Activated CD8-positive, alpha-beta memory T cell treated with anti-CD3 and anti-CD28 coated beads, Interleukin-2, amount 10 ng/mL, durations not matched to agents 7 days and 5 days (primary cell): ENCODE data around the gene PRPF39. TPM values are rescaled to one million over a fixed set of nuclear protein-coding genes. Genes with fewer than 3 reads are reported as not detected.
"Not testable (repeated sequence)": the region's sequence is repeated elsewhere in the genome, so short reads cannot be mapped to it uniquely, and the experiment has no call there.

Source experiments
- ATAC-seq: fragments of 150-1000 bp; cut with Tn5 transposase; one replicate; pipeline ENCODE4 v1.10.0; 2021; ENCODE audit warnings: moderate library complexity
- CTCF ChIA-PET: fragments of 350-600 bp; sonication (Branson Sonifier 250); formaldehyde crosslinking; loops from one replicate; lab custom pipeline; 2021; ENCODE audit warnings: antibody characterized with exemption; lab: Charles Lee
- DNase-seq: peaks from one replicate; pipeline ENCODE4 v3.0.0-alpha.2; 2020
- H3K27ac Mint-ChIP-seq: one replicate; pipeline ENCODE4 v1.8.0; 2021; ENCODE audit warnings: mild to moderate bottlenecking, mixed read lengths
- H3K27me3 Mint-ChIP-seq: one replicate; pipeline ENCODE4 v1.8.0; 2021; ENCODE audit warnings: mixed read lengths
- H3K36me3 Mint-ChIP-seq: one replicate; pipeline ENCODE4 v1.8.0; 2021; ENCODE audit warnings: mild to moderate bottlenecking, mixed read lengths
- H3K4me1 Mint-ChIP-seq: one replicate; pipeline ENCODE4 v1.8.0; 2021; ENCODE audit warnings: mixed read lengths
- H3K4me3 Mint-ChIP-seq: one replicate; pipeline ENCODE4 v1.8.0; 2021; ENCODE audit warnings: mild to moderate bottlenecking, moderate library complexity, mixed read lengths
- H3K9me3 Mint-ChIP-seq: one replicate; pipeline ENCODE4 v1.8.0; 2022; ENCODE audit warnings: low read depth, mixed read lengths
- total RNA-seq, 2 experiments: library from RNA; stranded (reverse); gene quantifications; one replicate each; pipeline ENCODE4 v1.2.3, GENCODE V29; 2021

The PRPF39 gene
- total RNA-seq, 2 experiments from 2014 or later: 47.6 to 49.0 TPM

GRCh38 chr14:45065956-45066355, 18.0 kb upstream of the PRPF39 start:
- peaks cover 7% of the 10 kb centered on the region for H3K36me3 Mint-ChIP-seq
- no peak overlapping the region for H3K4me3 Mint-ChIP-seq

DNA sequence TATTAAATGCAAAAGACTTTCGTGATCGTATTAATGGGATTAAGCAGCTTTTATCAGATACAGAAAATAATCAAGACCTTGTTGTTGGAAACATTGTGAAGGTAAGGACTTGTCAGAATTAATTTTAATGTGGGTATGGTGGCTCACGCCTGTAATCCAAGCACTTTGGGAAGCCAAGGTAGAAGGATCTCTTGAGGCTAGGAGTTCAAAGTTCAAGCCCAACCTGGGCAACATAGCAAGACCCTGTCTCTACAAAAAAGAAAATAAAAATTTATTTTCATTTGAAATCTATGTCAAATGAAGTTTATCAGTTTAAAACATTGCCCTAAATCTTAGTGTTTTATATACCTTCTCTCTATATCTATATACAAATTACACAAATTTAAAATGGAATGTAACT, 17.2 kb upstream of the PRPF39 start:
- Mint-ChIP-seq H3K4me1 (peaks cover 3% of the 10 kb centered on the region), H3K36me3 (peaks cover 7% of the 10 kb centered on the region), H3K27ac (no peak overlapping the region), H3K9me3 (no peaks in the 10 kb centered on the region), H3K4me3 (no peak overlapping the region), H3K27me3 (no peaks in the 10 kb centered on the region)
- DNase-seq: no peak
- CTCF ChIA-PET: interaction anchor here (1.0 kb wide), 1 partner anchor 15 kb away, joined by 3 read pairs; no protein-coding TSS in a partner anchor
- ATAC-seq: no peak

More at GRCh38 chr14:45065956-45066355, 18.0 kb upstream of the PRPF39 start:
- DNase-seq (no peak), ATAC-seq (no peak)
- Mint-ChIP-seq H3K9me3 (no peaks in the 10 kb centered on the region), H3K27me3 (no peaks in the 10 kb centered on the region), H3K4me1 (peaks cover 3% of the 10 kb centered on the region), H3K27ac (no peak overlapping the region)
- CTCF ChIA-PET: interaction anchor here (1.0 kb wide), 1 partner anchor 16 kb away, joined by 3 read pairs; no protein-coding TSS in a partner anchor

- no peak overlapping the region for H3K27ac Mint-ChIP-seq
- DNase-seq (no peak), ATAC-seq (no peak)
- peaks cover 3% of the 10 kb centered on the region for H3K4me1 Mint-ChIP-seq
- peaks cover 7% of the 10 kb centered on the region for H3K36me3 Mint-ChIP-seq
- no peaks in the 10 kb centered on the region for H3K27me3 Mint-ChIP-seq
- no peak overlapping the region for H3K4me3 Mint-ChIP-seq
- H3K9me3 Mint-ChIP-seq: no peaks in the 10 kb centered on the region
- CTCF ChIA-PET: no interaction called here
Measured at GRCh38 chr14:45068396-45068795, 15.5 kb upstream of the PRPF39 start.

GRCh38 chr14:45070215-45070614, 13.7 kb upstream of the PRPF39 start:
- CTCF ChIA-PET: no interaction called here
- DNase-seq: no peak
- ATAC-seq: no peak
- Mint-ChIP-seq H3K4me1 (peaks cover 3% of the 10 kb centered on the region), H3K4me3 (no peak overlapping the region), H3K9me3 (no peaks in the 10 kb centered on the region), H3K27me3 (no peaks in the 10 kb centered on the region), H3K27ac (no peak overlapping the region), H3K36me3 (peaks cover 4% of the 10 kb centered on the region)

GRCh38 chr14:45072126-45072525, 11.8 kb upstream of the PRPF39 start:
- DNase-seq (no peak), ATAC-seq (no peak)
- CTCF ChIA-PET: no interaction called here
- Mint-ChIP-seq H3K4me3 (no peak overlapping the region), H3K4me1 (peaks cover 3% of the 10 kb centered on the region), H3K36me3 (peaks cover 4% of the 10 kb centered on the region), H3K9me3 (no peaks in the 10 kb centered on the region), H3K27me3 (no peaks in the 10 kb centered on the region), H3K27ac (no peak overlapping the region)

DNA sequence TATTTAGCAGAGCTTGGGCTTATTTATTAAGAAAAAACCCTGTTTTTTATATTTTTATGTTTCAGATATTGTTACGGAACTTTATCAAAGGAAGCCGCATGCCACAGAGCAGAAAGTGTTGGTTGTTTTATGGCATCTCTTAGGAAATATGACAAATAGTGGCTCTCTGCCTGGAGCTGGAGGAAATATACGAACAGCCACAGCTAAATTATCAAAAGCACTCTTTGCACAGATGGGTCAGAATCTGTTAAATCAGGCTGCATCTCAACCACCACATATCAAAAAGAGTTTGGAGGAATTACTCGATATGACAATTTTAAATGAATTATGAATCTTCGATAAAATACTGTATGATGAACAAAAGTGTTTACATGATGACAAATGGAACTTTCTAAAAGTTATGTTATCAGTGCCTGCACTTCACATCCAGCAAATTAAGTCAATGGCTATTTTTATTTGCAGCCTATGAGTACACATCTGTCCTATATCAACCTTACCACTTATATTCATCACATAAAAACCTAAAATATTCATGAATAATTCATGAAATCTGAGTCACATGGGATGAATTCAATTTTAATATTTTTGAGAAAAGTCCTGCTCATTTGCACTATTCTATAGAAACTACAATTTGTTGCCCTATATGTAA, 10.6 kb upstream of the PRPF39 start:
- no peak for DNase-seq
- H3K4me3 Mint-ChIP-seq: no peak overlapping the region
- CTCF ChIA-PET: interaction anchor here (1.0 kb wide), 1 partner anchor 11 kb away, joined by 3 read pairs; the partner anchor contains the start of gene PRPF39

DNA sequence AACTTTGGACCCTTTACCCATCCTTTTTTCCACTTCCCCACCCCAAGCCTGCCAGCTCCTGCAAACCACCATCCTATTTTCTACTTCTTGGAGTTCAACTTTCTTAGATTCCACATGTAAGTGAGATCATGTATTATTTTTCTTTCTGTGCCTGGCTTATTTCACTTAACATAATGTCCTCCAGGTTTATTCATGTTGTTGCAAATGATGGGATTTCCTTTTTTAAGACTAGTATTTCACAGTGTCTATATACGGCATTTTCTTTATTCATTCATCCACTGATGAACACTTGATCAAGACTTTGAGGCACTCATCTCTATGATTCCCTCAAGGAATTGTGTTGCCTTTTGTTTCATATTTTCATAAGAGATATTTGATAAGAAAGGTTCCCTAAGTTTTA, 5.6 kb upstream of the PRPF39 start:
- no peak for DNase-seq
- Mint-ChIP-seq H3K9me3 (no peaks in the 10 kb centered on the region), H3K27ac (no peak overlapping the region), H3K4me3 (no peak overlapping the region), H3K4me1 (peaks cover 4% of the 10 kb centered on the region), H3K36me3 (no peaks in the 10 kb centered on the region), H3K27me3 (no peaks in the 10 kb centered on the region)
- no peak for ATAC-seq
- CTCF ChIA-PET: no interaction called here

More for the DNA sequence above, 10.6 kb upstream of the PRPF39 start:
- peaks cover 4% of the 10 kb centered on the region for H3K36me3 Mint-ChIP-seq
- no peak for ATAC-seq
- H3K4me1 Mint-ChIP-seq: peaks cover 1% of the 10 kb centered on the region
- H3K27ac Mint-ChIP-seq: no peak overlapping the region
- H3K27me3 Mint-ChIP-seq: no peaks in the 10 kb centered on the region
- no peaks in the 10 kb centered on the region for H3K9me3 Mint-ChIP-seq

GRCh38 chr14:45080416-45080968, 3.4 kb upstream of the PRPF39 start:
- H3K4me3 Mint-ChIP-seq, H3K27ac Mint-ChIP-seq, H3K9me3 Mint-ChIP-seq, H3K36me3 Mint-ChIP-seq, ATAC-seq, DNase-seq, H3K27me3 Mint-ChIP-seq, CTCF ChIA-PET: not testable (repeated sequence)
- peaks cover 15% of the 10 kb centered on the region for H3K4me1 Mint-ChIP-seq

- DNase-seq, ATAC-seq, H3K27me3 Mint-ChIP-seq, H3K27ac Mint-ChIP-seq, H3K9me3 Mint-ChIP-seq, H3K36me3 Mint-ChIP-seq, H3K4me3 Mint-ChIP-seq: not testable (repeated sequence)
- peaks cover 20% of the 10 kb centered on the region for H3K4me1 Mint-ChIP-seq
- CTCF ChIA-PET: interaction anchor here (1.2 kb wide), 1 partner anchor 15 kb away, joined by 3 read pairs; no protein-coding TSS in a partner anchor
Measured at GRCh38 chr14:45081096-45081495, 2.8 kb upstream of the PRPF39 start.

- ATAC-seq (no peak), DNase-seq (no peak)
- Mint-ChIP-seq H3K4me3 (no peak overlapping the region), H3K36me3 (peaks cover 5% of the 10 kb centered on the region), H3K27me3 (no peaks in the 10 kb centered on the region), H3K9me3 (no peaks in the 10 kb centered on the region), H3K27ac (no peak overlapping the region), H3K4me1 (peaks cover 32% of the 10 kb centered on the region)
- CTCF ChIA-PET: no interaction called here
Measured at GRCh38 chr14:45082420-45082819, 1.5 kb upstream of the PRPF39 start.

- CTCF ChIA-PET: interaction anchor here (0.9 kb wide), 1 partner anchor 10 kb away, joined by 3 read pairs; no protein-coding TSS in a partner anchor
- Mint-ChIP-seq H3K36me3 (peaks cover 5% of the 10 kb centered on the region), H3K4me3 (peak overlapping the region; percentile 96), H3K27ac (peak overlapping the region; percentile 52), H3K27me3 (no peaks in the 10 kb centered on the region), H3K4me1 (peaks cover 41% of the 10 kb centered on the region), H3K9me3 (no peaks in the 10 kb centered on the region)
- no peak for DNase-seq
- ATAC-seq: no peak
Measured at GRCh38 chr14:45083617-45083975, 320 bp upstream of the PRPF39 start.

- Mint-ChIP-seq H3K4me1 (peaks cover 53% of the 10 kb centered on the region), H3K27ac (peak overlapping the region; percentile 93), H3K4me3 (peak overlapping the region; percentile 96), H3K9me3 (no peaks in the 10 kb centered on the region), H3K36me3 (peaks cover 5% of the 10 kb centered on the region), H3K27me3 (no peaks in the 10 kb centered on the region)
- DNase-seq: no peak
- CTCF ChIA-PET: no interaction called here
- no peak for ATAC-seq
Measured at GRCh38 chr14:45084946-45085346, 1.0 kb downstream of the PRPF39 start.

DNA sequence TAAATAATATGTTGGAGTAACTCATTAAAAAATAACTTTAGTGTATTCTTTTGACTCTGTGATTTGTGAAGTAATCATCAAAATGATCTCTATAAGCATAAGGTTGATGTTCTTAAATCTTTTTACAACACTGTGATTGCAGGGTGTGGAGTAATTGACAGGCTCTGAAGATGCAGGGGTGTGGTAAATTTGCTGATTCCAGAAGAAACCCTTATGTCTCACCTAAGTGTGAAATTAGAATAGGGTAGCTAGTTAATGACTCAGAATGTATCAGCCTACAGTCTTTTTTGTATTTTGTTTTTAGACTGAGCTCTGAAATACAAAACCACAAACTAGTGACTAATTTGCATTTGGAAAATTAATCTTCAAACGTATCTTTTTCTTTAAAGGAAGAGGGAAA, 5.9 kb downstream of the PRPF39 start:
- ATAC-seq: peak; percentile 87
- no peaks in the 10 kb centered on the region for H3K27me3 Mint-ChIP-seq

GRCh38 chr14:45091710-45092109, 7.8 kb downstream of the PRPF39 start:
- H3K27me3 Mint-ChIP-seq: no peaks in the 10 kb centered on the region
- CTCF ChIA-PET: no interaction called here
- H3K9me3 Mint-ChIP-seq: no peaks in the 10 kb centered on the region
- no peak for ATAC-seq
- no peak overlapping the region for H3K27ac Mint-ChIP-seq
- H3K4me3 Mint-ChIP-seq: no peak overlapping the region
- H3K36me3 Mint-ChIP-seq: peaks cover 38% of the 10 kb centered on the region
- no peak for DNase-seq
- peaks cover 55% of the 10 kb centered on the region for H3K4me1 Mint-ChIP-seq

More for the DNA sequence above, 5.9 kb downstream of the PRPF39 start:
- CTCF ChIA-PET: interaction anchor here (0.6 to 0.9 kb wide), 2 partner anchors 176 to 179 kb away, joined by 3 read pairs; no protein-coding TSS in a partner anchor
- DNase-seq: no peak
- peaks cover 27% of the 10 kb centered on the region for H3K36me3 Mint-ChIP-seq
- H3K27ac Mint-ChIP-seq: peak overlapping the region; percentile 22
- no peaks in the 10 kb centered on the region for H3K9me3 Mint-ChIP-seq
- H3K4me1 Mint-ChIP-seq: peaks cover 69% of the 10 kb centered on the region
- H3K4me3 Mint-ChIP-seq: no peak overlapping the region
